ENCODE measurements around the gene CTNNA2. TPM values are rescaled to one million over a fixed set of nuclear protein-coding genes. Genes with fewer than 3 reads are reported as not detected.

Gene CTNNA2
- total RNA-seq, 1 donor from 2014 or later, result 2.9 TPM

- Mint-ChIP-seq H3K4me3 (no peak overlapping the region), H3K36me3 (ENCODE audit: low read depth) (no peaks in the 10 kb centered on the region), H3K4me1 (no peaks in the 10 kb centered on the region), H3K9me3 (no peaks in the 10 kb centered on the region), H3K27ac (ENCODE audit: unreplicated experiment) (no peak overlapping the region), H3K27me3 (ENCODE audit: low read depth) (no peaks in the 10 kb centered on the region)
- no peak for DNase-seq (ENCODE audit: low read depth, low spot score)
- TF ChIP-seq, protein P1, sequence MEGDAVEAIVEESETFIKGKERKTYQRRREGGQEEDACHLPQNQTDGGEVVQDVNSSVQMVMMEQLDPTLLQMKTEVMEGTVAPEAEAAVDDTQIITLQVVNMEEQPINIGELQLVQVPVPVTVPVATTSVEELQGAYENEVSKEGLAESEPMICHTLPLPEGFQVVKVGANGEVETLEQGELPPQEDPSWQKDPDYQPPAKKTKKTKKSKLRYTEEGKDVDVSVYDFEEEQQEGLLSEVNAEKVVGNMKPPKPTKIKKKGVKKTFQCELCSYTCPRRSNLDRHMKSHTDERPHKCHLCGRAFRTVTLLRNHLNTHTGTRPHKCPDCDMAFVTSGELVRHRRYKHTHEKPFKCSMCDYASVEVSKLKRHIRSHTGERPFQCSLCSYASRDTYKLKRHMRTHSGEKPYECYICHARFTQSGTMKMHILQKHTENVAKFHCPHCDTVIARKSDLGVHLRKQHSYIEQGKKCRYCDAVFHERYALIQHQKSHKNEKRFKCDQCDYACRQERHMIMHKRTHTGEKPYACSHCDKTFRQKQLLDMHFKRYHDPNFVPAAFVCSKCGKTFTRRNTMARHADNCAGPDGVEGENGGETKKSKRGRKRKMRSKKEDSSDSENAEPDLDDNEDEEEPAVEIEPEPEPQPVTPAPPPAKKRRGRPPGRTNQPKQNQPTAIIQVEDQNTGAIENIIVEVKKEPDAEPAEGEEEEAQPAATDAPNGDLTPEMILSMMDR (conservative IDR thresholded peaks at IDR 0.05), result no peak
Observed at GRCh38 chr2:80634590-80634989, 1121.7 kb downstream of the CTNNA2 start.

DNA sequence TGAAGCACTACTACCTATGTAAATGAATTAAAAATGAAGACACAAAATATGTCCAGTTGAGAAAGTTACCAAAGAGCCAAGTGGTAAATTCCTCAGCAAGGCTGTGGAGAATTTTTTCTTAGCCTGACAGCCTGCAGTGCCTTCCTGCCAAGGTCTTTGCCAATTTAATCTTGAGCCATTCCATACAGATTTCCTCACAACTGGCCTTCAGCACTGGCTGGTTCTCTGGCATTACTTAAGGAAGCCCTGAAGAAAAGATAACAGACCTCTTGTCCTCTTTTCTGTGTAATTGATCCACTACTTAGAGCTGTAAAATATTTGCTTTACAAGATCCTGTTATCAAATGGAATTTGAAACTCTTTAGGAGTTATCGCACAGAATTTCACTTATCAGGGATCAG is 1125.9 kb downstream of the CTNNA2 start:
- no peak overlapping the region for H3K4me3 Mint-ChIP-seq
- no peaks in the 10 kb centered on the region for H3K4me1 Mint-ChIP-seq
- no peak for DNase-seq (ENCODE audit: low read depth, low spot score)
- no peaks in the 10 kb centered on the region for H3K27me3 Mint-ChIP-seq (ENCODE audit: low read depth)
- H3K36me3 Mint-ChIP-seq (ENCODE audit: low read depth), result no peaks in the 10 kb centered on the region
- H3K27ac Mint-ChIP-seq (ENCODE audit: unreplicated experiment), result no peak overlapping the region
- H3K9me3 Mint-ChIP-seq, result no peaks in the 10 kb centered on the region
- TF ChIP-seq, protein P1 (conservative IDR thresholded peaks at IDR 0.05), result no peak

- Mint-ChIP-seq H3K27me3 (ENCODE audit: low read depth) (no peaks in the 10 kb centered on the region), H3K36me3 (ENCODE audit: low read depth) (no peaks in the 10 kb centered on the region)
- no peak for DNase-seq (ENCODE audit: low read depth, low spot score)
Observed at GRCh38 chr2:80642465-80642864, 1129.6 kb downstream of the CTNNA2 start.

GRCh38 chr2:80643598-80643997 is 1130.7 kb downstream of the CTNNA2 start:
- no peak overlapping the region for H3K27ac Mint-ChIP-seq (ENCODE audit: unreplicated experiment)
- TF ChIP-seq, protein P1 (conservative IDR thresholded peaks at IDR 0.05), result no peak

More at GRCh38 chr2:80642465-80642864, 1129.6 kb downstream of the CTNNA2 start:
- Mint-ChIP-seq H3K4me1 (no peaks in the 10 kb centered on the region), H3K9me3 (no peaks in the 10 kb centered on the region), H3K4me3 (no peak overlapping the region), H3K27ac (ENCODE audit: unreplicated experiment) (no peak overlapping the region)
- TF ChIP-seq, protein P1 (conservative IDR thresholded peaks at IDR 0.05), result no peak

DNA sequence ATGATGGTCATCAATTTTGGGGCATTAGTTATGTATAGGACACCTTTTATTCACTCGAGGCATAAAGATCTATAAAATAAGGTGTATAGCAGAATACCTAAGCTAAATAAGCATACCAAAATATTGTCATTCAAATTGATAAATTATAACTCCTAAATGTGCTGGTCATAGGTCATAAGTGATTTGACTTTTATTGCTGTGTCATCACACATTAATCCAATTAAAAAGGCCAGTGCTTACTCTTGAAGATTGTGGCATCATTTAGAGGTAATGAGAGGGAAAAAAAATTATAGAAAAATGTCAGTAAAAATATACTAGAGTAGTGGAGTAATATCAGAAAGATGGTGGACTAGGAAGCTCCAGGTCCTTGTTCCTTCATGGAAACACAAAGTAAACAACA is 1138.6 kb downstream of the CTNNA2 start:
- Mint-ChIP-seq H3K27ac (ENCODE audit: unreplicated experiment) (no peak overlapping the region), H3K9me3 (peaks cover 3% of the 10 kb centered on the region), H3K36me3 (ENCODE audit: low read depth) (no peaks in the 10 kb centered on the region), H3K4me3 (no peak overlapping the region), H3K4me1 (no peaks in the 10 kb centered on the region), H3K27me3 (ENCODE audit: low read depth) (no peaks in the 10 kb centered on the region)
- DNase-seq (ENCODE audit: low read depth, low spot score), result no peak
- TF ChIP-seq, protein P1 (conservative IDR thresholded peaks at IDR 0.05), result no peak

More at GRCh38 chr2:80643598-80643997, 1130.7 kb downstream of the CTNNA2 start:
- Mint-ChIP-seq H3K36me3 (ENCODE audit: low read depth) (no peaks in the 10 kb centered on the region), H3K4me1 (no peaks in the 10 kb centered on the region), H3K9me3 (no peaks in the 10 kb centered on the region), H3K27me3 (ENCODE audit: low read depth) (no peaks in the 10 kb centered on the region), H3K4me3 (no peak overlapping the region)
- no peak for DNase-seq (ENCODE audit: low read depth, low spot score)

DNA sequence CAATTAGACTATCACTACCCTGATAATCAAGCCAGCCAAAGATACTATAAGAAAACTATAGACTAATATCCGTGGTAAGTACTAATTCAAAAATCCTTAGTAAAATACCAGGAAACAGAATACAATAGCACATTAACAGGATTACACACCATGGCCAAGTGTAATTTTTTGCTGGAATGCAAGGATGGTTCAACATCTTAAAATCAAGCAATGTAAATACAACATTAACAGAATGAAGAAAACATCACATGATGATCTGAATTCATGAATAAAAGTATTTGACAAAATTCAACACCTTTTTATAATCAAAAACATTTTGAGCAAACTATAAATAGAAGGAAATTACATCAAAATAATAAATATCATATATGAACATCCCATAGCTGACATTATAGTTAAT is 1142.4 kb downstream of the CTNNA2 start:
- no peak for DNase-seq (ENCODE audit: low read depth, low spot score)
- TF ChIP-seq, protein P1 (conservative IDR thresholded peaks at IDR 0.05), result no peak
- Mint-ChIP-seq H3K4me1 (no peaks in the 10 kb centered on the region), H3K9me3 (peaks cover 3% of the 10 kb centered on the region), H3K36me3 (ENCODE audit: low read depth) (no peaks in the 10 kb centered on the region), H3K4me3 (no peak overlapping the region), H3K27me3 (ENCODE audit: low read depth) (no peaks in the 10 kb centered on the region), H3K27ac (ENCODE audit: unreplicated experiment) (no peak overlapping the region)
